Measurements from ENCODE around the gene TANGO6.

TANGO6 gene

DNA sequence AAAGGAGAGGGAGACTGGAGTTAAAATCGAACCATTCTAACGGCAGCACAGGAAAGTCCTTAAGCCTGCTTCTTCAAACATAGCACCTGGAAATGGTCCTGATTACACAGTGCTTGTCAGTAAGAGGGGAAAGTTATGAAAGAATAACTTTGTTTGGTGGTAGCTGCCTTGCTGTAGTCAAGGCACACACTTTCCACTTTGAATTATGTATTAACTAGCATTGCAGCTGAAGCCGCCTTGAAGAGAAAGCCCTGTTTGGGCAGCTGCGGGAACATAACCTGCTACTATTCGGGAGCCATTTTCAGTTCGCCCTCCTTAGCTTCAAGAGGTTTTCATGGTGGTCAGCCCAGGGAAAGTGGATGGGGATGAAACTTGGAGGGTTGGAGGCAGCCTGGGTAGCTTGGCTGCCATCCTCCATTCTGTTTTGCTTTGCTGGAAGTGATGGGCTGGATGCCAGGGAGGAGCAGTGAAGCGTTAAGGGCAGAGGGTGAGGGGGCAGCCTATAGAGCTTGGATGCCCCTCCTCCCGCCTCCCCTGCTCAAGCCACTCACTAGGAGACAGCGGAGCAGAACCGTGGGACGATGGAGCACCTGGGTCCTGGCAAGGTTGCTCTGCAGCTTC lies 256.9 kb downstream of the TANGO6 start:
- DNase-seq (ENCODE audit: low spot score): no peak

DNA sequence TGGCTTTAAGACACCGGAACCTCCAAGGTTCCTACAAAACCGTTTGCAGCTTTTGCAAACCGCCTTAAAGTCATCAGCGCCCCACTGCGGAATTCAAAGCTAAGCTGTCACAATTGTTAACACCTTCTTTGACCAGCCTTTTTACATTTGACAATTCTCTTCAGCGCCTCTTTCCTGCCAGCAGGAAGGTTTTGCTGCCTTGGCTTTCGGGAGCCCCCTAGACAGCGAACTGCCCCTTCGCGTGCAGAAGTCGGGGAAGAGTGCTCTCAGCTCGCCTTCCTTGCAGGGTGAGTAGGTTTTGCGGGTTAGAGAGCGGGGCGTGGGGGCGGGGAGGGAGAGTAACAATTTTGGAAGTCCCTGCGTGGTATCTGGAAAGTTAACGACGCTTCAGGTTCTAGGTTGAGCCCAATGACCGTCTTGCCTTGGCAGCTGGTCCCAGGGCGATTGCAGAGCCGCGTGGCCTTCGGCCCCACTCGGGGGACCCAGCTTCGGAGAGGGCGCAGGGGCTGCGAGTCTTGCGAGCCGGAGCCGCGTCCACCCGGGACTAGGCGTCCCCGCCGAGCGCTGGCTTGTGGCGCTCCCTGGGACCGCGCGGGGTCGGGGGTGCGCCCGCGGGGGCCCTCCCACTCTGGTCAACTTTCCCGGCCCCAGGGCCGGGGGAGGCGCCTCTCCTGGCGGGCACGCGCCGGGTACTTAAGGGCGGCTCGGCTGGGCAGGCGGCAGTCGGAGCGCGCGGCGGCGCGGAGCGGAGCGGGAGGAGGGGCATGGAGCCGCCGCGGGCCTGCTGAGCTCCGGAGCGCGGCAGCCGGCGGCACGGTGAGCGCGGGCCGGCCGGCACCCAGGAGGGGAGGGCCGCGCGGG lies 262.4 kb downstream of the TANGO6 start, which contains the start of gene HAS3:
Gene HAS3 (plus strand): TSS at position 153 of the 861 bp plus-strand sequence. CDS start 3,743 bp downstream, outside the sequence.
- peak; percentile 85 for DNase-seq (ENCODE audit: low spot score)

DNA sequence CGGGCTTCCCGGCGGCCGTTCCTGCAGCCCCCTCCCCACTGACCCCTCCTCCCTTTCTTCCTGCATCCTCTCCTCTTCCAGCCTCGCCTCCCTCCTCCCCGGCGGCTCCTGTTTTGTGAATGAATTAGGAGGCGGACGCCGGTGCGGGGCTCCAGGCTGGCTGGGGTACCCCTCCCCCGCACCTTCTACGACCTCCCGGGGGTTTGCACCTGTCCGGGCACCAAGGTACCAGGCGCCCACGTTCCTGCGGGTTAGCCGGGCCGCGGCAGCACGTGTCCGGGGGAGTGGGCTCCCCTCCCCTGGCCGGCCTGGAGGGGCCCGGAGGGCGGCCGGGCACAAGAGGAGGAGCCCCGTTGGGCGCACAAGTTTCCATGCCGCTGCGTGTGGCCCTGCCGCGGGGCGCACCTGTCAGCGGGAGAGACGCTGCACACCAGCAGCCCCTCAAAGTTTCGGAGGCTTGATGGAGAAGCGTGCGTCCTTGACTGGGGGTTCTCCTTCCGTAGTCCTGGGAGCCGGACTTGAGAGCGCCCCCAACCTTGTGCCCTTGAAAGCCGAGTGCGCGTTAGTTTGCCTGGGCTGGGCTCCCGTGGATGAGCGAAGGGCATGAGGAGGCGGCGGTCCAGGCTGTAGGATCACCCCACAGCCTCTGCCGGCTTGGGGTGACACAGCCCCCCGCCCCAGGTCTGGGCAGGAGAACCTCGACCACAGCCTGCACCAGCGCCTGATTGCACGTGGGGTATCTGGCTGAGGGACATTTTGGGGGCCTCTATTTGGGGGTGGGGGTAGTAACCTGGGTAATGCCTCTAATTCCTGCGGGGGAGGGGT lies 263.4 kb downstream of the TANGO6 start:
- DNase-seq (ENCODE audit: low spot score): peak; percentile 50

DNA sequence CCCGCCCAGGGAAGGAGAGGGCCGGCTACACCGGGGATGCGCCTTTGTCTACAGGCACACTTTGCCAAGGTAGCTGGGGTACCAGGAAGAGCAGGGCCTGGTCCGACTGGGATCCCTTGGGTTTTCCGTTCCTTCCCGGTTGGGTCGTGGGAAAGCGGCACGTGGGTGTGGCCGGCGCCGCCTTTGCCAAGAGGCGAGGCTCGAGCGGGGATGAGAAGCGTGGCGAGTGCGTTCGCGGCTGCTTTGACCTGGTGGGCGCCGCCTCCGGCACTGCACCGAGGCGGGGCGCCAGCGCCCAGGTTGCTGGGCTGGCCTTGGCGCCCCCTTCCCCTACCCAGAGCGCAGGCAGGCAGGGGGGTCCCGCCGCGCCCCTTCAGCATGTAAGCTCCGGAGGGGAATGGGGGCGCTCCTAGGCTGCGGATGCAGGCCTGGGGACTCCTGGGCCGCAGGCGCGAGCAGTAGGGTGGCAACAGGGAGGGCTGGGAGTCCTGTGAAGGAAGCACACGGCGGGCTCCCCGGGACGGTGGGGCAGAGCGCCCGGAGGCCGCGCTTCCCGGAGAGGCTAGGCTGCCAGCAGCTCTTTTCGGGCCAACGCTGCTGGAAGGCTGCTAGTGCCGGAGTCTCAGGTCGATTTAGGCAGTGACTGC lies 264.1 kb downstream of the TANGO6 start:
- peak; percentile 67 for DNase-seq (ENCODE audit: low spot score)

DNA sequence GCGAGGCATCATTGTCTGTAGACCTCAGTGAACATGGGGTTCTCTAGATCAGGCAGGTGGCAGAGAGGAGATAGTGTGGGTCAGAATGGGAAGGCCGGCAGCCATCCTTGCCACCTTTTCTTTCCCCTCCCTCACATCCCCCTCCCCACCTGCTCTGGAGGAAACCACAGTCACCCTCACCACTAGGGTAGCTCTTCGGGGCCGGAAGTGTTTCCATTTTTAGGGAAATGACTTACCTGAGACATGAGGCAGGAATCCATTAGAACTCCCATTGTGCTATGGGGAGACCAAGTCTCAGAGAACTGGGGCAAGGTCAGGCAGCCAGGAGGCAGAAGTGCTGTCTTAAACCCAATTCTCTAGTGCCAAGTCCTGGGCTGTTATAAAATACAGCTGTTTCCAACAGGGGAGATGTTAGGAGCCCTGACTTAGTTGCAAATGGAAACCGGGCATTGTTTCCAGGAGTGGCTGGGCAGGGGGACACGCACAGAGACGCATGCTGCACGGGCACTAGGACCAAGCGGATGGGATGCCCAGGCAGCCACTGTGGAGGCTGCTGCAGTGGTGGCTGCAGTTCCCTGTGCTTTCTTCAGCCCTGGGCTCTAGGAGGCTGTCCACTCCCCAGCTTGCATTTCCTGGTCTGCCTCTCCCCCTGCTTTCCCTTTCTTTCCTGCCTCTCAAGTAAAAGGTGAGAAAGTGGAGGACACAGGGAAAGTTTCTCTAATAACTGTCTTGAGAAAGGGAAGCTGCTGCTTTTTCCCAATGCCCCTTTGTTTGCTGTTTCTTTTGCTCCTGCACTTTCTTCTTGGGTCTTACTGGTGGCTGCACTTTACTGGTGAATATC lies 265.0 kb downstream of the TANGO6 start:
- no peak for DNase-seq (ENCODE audit: low spot score)

DNA sequence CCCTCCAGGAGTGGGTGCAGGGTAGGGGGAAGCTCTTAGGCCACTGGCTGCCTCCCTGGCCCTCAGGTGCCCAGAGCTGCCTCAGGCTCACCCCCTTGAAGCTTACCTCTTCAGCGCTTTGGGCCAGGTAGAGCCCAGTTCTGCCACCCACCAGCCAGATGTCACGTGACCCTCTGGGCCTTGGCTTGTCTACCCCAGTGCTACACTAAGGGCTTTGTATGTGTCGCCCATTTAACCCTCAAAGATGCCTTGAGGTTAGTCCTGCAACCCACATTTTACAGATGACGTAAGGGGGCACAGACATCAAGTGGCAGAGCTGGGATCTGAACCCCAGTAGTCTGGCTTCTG lies 265.5 kb downstream of the TANGO6 start:
- no peak for DNase-seq (ENCODE audit: low spot score)

DNA sequence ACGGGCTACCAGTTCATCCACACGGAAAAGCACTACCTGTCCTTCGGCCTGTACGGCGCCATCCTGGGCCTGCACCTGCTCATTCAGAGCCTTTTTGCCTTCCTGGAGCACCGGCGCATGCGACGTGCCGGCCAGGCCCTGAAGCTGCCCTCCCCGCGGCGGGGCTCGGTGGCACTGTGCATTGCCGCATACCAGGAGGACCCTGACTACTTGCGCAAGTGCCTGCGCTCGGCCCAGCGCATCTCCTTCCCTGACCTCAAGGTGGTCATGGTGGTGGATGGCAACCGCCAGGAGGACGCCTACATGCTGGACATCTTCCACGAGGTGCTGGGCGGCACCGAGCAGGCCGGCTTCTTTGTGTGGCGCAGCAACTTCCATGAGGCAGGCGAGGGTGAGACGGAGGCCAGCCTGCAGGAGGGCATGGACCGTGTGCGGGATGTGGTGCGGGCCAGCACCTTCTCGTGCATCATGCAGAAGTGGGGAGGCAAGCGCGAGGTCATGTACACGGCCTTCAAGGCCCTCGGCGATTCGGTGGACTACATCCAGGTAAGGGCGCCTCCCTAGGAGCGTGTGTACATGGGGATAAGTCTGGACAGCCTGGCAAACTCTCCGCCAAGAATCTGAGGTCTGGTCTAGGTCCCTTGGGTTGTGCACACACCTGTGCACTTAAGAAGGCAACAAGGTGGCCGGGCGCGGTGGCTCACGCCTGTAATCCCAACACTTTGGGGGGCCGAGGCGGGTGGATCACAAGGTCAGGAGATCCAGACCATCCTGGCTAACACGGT lies 266.3 kb downstream of the TANGO6 start:
- no peak for DNase-seq (ENCODE audit: low spot score)

DNA sequence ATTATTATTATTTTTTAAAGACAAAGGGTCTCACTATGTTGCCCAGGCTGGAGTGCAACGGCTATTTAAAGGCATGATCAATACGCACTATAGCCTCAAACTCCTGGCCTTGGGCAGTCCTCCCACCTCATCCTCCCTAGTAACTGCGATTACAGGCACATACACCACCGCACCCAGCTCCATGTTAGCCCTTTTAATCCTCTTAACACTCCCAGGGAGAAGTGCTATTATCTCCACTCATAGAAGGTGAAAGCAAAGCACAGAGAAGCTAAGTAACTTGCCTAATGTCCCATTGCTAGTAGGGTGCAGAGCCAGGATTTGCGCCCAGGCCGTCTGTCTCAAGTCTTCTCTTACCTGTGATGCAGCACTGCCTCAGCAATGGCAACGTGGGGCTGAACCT lies 267.1 kb downstream of the TANGO6 start:
- no peak for DNase-seq (ENCODE audit: low spot score)

DNA sequence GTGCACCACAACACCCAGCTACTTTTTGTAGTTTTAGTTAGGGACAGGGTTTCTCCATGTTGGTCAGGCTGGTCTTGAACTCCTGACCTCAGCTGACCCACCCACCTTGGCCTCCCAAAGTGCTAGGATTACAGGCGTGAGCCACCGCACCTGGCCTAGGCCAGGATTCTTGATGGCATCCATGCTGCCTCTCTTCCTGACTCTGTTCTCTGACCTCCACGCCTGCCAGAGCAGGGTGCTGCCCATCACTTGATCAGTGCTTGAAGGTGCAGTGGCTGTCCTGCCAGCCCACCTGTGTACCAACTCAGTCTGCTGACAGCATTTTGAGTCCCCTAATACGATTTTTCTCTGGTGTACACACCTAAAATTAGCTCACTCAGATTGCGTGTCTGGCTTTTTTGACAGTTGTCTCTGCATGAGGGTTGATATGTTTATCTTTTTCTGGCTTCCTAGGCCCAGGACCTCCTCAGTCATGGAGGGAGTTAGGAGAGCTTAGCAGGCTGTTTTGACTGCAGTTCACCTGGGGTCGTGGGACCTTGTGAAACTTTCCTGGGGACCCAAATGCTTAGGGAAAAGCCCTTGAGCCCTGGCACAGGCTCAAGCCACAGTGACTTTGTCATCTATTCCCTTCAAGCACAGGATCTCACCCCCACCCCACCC lies 268.0 kb downstream of the TANGO6 start:
- DNase-seq (ENCODE audit: low spot score): no peak

DNA sequence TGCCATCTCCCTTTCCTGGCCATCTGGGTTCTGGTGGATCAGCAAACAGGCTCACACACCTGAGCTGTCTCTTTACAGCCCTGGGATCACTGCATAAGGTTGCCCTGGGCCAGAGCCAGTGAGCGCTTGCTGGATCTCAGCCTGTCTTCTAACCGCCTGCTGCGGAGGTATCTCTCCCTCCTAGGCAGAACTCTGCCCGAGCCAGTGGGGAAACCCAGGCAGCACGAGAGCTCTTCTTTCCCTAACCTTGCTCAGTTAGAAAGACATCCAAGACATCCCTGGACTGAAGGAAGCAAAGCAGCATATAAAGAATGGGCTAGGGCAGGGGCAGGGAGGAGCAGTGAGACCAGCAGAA lies 268.5 kb downstream of the TANGO6 start:
- DNase-seq (ENCODE audit: low spot score): no peak

DNA sequence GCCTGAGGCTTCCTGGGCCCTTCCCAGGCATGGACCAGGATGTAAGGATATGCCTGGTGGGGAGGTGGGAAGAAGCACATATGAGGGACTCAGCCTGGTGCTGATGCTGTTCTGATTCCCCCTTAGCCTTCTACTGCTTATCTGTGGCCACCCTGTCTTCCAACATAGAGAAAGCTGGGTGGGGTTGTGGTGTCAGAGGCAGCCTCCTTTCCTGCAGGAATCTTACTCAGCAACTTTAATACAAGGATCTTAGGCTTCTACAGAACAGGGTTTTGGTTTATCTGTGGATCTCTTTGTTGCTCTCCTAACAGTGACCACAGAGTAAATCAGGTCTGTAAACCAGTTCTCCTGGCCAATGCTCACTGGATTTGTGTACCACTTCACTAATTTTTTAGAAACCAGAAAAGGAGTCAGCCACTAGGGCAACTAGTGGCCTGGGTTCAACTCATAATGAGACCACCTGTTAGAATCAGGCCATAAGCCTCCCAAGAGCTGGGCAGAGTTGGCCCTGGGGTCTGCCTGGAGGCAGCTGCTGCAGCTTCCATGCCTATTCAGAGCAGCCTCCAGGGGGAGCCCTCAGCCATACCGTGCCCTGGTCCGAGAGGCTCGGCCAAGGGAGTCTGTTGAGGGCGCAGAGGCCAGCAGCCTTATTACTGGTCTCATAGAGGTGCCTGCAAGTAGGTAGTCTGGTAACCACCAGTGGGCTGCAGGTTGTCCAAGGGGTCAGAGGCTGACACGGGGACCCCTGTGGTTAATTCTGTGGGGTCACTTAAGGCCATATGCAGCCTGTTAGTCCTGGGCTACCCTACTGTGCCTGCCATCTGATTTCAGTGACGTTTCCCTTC lies 269.2 kb downstream of the TANGO6 start:
- DNase-seq (ENCODE audit: low spot score): peak; percentile 82

DNA sequence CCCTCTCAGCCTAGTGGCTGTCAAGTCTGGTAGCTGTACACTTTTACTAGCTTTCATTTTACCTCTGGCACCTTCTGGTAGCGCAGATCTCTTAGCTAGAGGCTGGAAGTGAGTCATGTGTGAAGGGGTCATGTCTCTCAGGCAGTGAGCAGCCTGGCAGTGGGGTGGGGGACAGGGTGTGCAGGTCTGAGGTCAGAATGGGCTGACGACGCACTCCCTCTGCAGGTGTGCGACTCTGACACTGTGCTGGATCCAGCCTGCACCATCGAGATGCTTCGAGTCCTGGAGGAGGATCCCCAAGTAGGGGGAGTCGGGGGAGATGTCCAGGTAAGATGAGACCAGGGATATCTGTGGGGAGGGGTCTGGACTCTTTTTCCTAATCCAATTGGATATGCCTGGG lies 269.9 kb downstream of the TANGO6 start:
- no peak for DNase-seq (ENCODE audit: low spot score)

DNA sequence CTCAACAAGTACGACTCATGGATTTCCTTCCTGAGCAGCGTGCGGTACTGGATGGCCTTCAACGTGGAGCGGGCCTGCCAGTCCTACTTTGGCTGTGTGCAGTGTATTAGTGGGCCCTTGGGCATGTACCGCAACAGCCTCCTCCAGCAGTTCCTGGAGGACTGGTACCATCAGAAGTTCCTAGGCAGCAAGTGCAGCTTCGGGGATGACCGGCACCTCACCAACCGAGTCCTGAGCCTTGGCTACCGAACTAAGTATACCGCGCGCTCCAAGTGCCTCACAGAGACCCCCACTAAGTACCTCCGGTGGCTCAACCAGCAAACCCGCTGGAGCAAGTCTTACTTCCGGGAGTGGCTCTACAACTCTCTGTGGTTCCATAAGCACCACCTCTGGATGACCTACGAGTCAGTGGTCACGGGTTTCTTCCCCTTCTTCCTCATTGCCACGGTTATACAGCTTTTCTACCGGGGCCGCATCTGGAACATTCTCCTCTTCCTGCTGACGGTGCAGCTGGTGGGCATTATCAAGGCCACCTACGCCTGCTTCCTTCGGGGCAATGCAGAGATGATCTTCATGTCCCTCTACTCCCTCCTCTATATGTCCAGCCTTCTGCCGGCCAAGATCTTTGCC lies 271.1 kb downstream of the TANGO6 start:
- DNase-seq (ENCODE audit: low spot score): no peak

DNA sequence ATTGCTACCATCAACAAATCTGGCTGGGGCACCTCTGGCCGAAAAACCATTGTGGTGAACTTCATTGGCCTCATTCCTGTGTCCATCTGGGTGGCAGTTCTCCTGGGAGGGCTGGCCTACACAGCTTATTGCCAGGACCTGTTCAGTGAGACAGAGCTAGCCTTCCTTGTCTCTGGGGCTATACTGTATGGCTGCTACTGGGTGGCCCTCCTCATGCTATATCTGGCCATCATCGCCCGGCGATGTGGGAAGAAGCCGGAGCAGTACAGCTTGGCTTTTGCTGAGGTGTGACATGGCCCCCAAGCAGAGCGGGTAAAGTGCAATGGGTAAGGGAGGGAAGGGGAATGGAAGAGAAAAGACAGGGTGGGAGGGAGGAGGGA lies 271.6 kb downstream of the TANGO6 start:
- no peak for DNase-seq (ENCODE audit: low spot score)

DNA sequence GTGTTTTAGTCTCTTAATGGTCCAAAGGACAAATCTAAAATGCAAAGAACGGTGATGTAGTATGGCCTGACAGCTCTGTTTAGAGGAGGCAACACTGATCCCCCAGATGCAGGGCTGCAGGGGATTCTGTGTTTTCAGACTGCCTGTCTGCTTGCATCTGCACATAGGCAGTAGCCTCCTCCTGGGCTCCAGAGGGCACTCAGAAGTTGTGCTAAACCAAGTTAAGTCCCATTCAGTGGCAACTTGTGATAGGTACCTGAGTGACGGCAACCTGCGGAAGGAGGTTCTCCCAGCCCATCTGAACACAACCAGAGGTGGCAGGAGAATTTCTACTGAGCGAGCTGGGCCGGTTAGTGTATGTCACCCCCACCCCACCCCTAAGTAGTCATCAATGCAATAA lies 272.0 kb downstream of the TANGO6 start:
- no peak for DNase-seq (ENCODE audit: low spot score)

DNA sequence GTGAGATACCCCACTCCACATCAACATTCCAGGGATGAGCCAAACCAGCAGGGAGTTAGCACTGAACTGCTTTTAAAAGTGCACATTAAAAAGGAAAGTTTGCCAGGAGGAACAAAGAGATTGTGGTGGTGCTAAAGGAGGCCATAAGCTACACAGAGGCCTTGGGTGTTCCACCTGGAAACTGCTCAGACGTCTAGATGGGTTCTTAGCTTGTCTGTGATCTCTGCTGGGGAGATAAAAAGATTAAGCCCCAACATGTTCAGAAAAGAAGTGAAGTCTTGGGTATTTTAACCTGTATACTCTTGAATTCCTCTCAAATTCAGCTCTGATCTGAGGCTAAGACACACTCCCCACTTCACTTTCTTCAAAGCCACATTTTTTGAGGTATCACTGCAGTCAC lies 272.5 kb downstream of the TANGO6 start:
- DNase-seq (ENCODE audit: low spot score): no peak

DNA sequence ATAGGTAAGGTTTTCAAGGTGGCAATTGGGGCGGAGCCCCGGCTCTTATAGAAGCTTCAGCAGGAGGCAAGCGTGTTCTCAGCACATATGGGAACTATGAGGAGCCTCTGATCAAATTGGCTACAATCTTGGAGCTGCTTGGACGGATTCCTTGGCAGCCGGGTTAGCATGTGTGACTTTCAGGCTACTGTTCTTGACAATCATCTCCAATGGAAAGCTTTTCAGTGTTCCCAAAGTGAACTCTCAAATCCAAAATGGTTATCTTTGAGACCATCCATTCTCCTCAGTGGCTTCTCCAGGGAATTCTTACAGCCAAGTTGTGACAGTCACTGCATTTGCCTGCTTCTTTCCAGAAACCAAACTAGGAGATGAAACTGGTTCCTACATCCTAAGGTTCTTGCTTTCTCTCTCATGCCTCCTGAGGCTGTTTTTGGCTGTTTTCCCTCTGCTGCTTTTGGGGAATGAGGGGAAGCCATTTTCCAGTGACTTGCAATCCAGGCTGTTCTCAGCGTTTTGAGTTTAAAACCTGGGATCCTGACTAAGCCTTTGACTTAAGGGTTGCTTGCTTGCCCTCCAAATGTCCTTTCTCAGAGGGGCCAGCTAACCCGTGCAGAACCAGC lies 273.0 kb downstream of the TANGO6 start:
- DNase-seq (ENCODE audit: low spot score): no peak

DNA sequence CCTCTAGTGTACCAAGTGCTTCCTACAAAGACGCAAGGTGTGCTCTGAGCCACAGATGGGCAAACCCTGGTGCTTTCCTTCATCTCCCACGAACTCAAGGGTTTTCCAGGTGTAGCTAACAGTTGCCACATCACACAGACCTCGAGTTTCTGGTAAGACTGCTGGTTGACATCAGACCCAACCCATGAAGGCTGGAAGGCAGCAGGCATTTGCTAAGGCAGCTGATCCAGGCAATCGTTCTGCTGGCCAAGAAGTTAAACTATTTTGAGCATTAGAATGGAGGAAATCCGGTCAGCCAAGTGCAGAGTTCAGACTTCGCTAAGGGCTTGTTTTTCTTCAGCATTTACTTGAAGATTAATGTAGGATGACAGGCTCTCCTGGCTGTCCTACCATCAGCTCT lies 273.6 kb downstream of the TANGO6 start:
- DNase-seq (ENCODE audit: low spot score): no peak
